ENCODE results near the gene CSMD2.

Gene CSMD2

DNA sequence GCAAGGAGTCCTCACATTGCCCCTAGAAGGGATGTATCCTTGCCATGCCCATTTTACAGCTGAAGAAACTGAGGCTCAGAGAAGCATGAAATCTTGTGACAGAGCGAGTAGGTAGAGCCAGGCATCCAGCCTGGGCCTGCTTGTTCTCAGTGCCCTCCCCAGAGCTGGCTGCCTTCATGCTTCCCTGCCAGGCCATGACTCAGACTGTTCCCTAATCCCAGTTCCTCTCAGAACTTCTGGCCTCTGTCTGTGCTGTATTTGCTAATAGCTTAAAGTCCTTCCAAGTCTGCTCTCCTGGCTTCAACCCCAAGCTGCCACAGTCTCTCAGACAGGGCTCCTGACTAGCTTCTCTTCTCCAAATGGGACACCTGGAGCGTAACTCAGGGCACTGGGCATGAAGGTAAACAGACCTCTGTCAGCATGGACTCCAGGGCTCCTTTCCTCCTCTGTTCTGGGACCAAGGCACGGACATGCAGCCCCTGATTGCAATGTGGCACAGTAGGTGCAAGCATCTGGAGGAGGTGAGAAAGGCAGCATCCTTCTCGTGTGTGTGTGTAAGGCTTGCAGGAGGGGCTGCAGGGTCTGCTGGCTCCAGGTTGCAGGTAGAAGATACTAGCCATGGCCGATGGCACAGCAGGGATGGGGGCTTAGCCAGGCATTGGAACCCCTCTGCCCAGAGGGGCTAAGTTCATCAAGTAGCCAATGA, 178.5 kb downstream of the CSMD2 start:
- Histone ChIP-seq H3K27me3 (ENCODE audit: insufficient read depth, insufficient read length) (no peaks in the 10 kb centered on the region), H3K36me3 (ENCODE audit: insufficient read depth, insufficient read length, low read length) (no peaks in the 10 kb centered on the region), H3K9ac (ENCODE audit: insufficient read length, low read depth) (no peak overlapping the region), H3K4me3 (ENCODE audit: insufficient read length, low read depth) (no peak overlapping the region), H3K4me1 (ENCODE audit: insufficient read depth, insufficient read length) (peaks cover 20% of the 10 kb centered on the region), H3K9me3 (ENCODE audit: insufficient read depth, low read length) (no peaks in the 10 kb centered on the region)
- TF ChIP-seq ZNF274 (IDR thresholded peaks at IDR 0.05; ENCODE audit: low read depth, low read length) (no peak), SUZ12 (IDR thresholded peaks at IDR 0.05; ENCODE audit: extremely low read depth, insufficient read depth, insufficient read length) (no peak), YY1 (IDR thresholded peaks at IDR 0.05; ENCODE audit: insufficient read depth, insufficient read length) (no peak)
- no peak for DNase-seq (ENCODE audit: low read depth, low spot score)

DNA sequence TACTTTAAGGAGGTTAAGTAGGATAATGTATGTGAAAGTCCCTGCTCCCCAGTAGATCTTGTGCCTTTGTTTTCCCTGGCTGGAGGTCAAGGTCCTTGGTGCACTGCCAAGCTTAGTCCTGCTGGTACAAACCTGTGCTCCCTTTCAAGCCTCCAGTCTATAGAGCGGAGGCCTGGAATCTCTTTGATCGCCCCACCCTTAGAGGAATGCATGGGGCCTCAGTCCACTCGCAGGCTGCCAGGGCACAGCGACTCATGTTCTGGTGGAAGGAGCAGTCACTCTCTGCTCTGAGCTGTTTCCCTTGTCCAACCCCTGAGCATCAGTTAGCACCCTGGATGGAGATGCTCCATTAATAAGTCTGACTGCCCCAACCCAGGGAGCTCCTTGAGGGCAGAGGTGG, 179.4 kb downstream of the CSMD2 start:
- DNase-seq (ENCODE audit: low read depth, low spot score): no peak
- TF ChIP-seq YY1 (IDR thresholded peaks at IDR 0.05; ENCODE audit: insufficient read depth, insufficient read length) (no peak), SUZ12 (IDR thresholded peaks at IDR 0.05; ENCODE audit: extremely low read depth, insufficient read depth, insufficient read length) (no peak), ZNF274 (IDR thresholded peaks at IDR 0.05; ENCODE audit: low read depth, low read length) (no peak)
- H3K4me1 ChIP-seq (ENCODE audit: insufficient read depth, insufficient read length): peaks cover 20% of the 10 kb centered on the region
- H3K36me3 ChIP-seq (ENCODE audit: insufficient read depth, insufficient read length, low read length): no peaks in the 10 kb centered on the region
- no peak overlapping the region for H3K9ac ChIP-seq (ENCODE audit: insufficient read length, low read depth)
- no peaks in the 10 kb centered on the region for H3K9me3 ChIP-seq (ENCODE audit: insufficient read depth, low read length)
- H3K4me3 ChIP-seq (ENCODE audit: insufficient read length, low read depth): no peak overlapping the region
- no peaks in the 10 kb centered on the region for H3K27me3 ChIP-seq (ENCODE audit: insufficient read depth, insufficient read length)

DNA sequence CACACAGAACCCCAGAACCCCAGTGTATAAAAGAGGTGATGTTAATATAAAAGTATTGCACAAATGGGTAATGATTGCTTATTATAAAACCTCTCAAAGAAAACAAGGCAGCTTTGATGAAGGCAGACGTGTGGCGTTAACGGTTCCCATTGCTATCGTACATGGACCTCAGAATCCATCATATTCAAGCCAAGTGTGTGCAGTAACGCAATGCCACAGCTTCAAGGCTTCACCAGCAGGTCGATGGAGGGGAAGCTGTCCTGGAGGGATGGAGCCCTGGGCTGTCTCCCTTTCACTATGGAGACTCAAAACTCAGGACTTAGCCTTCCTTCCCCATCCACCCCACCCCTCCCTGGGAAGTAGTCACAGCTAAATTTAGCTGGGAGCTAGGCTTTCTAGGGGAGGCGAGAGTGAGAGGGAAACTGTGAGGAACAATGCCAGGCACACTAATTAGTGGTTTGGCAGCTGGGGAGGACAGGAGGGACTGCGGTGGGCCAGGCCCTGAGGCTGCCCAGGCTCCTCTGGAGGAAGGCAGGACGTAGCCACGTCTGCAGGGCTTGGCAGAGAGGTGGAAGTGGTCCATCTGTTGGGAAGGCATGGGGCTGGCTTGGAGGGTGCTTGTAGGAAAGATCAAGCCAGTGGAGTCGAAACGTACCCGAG, 180.0 kb downstream of the CSMD2 start:
- peaks cover 20% of the 10 kb centered on the region for H3K4me1 ChIP-seq (ENCODE audit: insufficient read depth, insufficient read length)
- H3K9me3 ChIP-seq (ENCODE audit: insufficient read depth, low read length): no peaks in the 10 kb centered on the region
- TF ChIP-seq ZNF274 (IDR thresholded peaks at IDR 0.05; ENCODE audit: low read depth, low read length): no peak
- no peak for TF ChIP-seq YY1 (IDR thresholded peaks at IDR 0.05; ENCODE audit: insufficient read depth, insufficient read length)
- no peak for TF ChIP-seq SUZ12 (IDR thresholded peaks at IDR 0.05; ENCODE audit: extremely low read depth, insufficient read depth, insufficient read length)
- no peak overlapping the region for H3K9ac ChIP-seq (ENCODE audit: insufficient read length, low read depth)
- H3K4me3 ChIP-seq (ENCODE audit: insufficient read length, low read depth): no peak overlapping the region
- no peaks in the 10 kb centered on the region for H3K27me3 ChIP-seq (ENCODE audit: insufficient read depth, insufficient read length)
- H3K36me3 ChIP-seq (ENCODE audit: insufficient read depth, insufficient read length, low read length): no peaks in the 10 kb centered on the region
- DNase-seq (ENCODE audit: low read depth, low spot score): no peak

DNA sequence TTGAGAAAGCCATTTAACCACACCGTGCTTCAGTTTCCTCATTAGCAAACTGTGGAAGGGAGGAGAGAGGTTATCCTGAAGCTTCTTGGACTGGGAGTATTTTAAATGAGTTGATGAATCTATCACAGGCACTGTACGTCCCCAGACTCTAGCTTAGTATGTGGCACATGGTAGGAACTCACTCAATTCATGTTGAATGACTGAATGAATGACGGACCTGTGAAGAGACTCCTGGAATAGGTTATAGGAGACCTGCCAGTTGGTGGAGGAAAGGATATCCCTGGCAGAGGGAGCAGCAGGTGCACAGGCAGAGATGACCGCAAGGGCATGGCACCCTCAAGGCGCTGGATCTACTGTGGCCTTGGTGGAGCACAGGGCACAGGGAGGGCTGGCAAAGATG, 182.6 kb downstream of the CSMD2 start:
- H3K9ac ChIP-seq (ENCODE audit: insufficient read length, low read depth): no peak overlapping the region
- H3K36me3 ChIP-seq (ENCODE audit: insufficient read depth, insufficient read length, low read length): no peaks in the 10 kb centered on the region
- DNase-seq (ENCODE audit: low read depth, low spot score): no peak
- TF ChIP-seq YY1 (IDR thresholded peaks at IDR 0.05; ENCODE audit: insufficient read depth, insufficient read length) (no peak), ZNF274 (IDR thresholded peaks at IDR 0.05; ENCODE audit: low read depth, low read length) (no peak), SUZ12 (IDR thresholded peaks at IDR 0.05; ENCODE audit: extremely low read depth, insufficient read depth, insufficient read length) (no peak)
- peaks cover 20% of the 10 kb centered on the region for H3K4me1 ChIP-seq (ENCODE audit: insufficient read depth, insufficient read length)
- no peaks in the 10 kb centered on the region for H3K27me3 ChIP-seq (ENCODE audit: insufficient read depth, insufficient read length)
- no peaks in the 10 kb centered on the region for H3K9me3 ChIP-seq (ENCODE audit: insufficient read depth, low read length)
- H3K4me3 ChIP-seq (ENCODE audit: insufficient read length, low read depth): no peak overlapping the region

DNA sequence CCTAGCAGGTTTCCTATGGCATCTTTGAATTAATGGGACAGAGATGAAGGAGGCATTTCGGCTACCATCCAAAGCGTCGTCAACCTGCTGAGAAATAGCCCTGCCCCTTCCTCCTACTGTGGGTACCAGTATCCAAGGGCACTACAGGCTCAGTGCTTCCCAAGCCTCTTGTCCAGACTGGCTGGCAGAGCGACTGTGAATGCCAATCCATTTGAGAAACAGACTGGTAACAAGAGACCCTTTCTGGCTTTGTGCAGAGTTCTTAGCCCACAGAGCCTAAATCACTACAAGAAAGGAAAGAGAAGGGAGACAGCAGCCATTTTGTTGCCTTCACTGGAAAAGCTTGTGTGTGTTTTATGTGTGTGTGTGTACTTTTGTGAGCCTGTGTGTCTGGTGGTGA, 185.7 kb downstream of the CSMD2 start:
- no peak for TF ChIP-seq SUZ12 (IDR thresholded peaks at IDR 0.05; ENCODE audit: extremely low read depth, insufficient read depth, insufficient read length)
- no peak for TF ChIP-seq ZNF274 (IDR thresholded peaks at IDR 0.05; ENCODE audit: low read depth, low read length)
- no peak for TF ChIP-seq YY1 (IDR thresholded peaks at IDR 0.05; ENCODE audit: insufficient read depth, insufficient read length)
- no peaks in the 10 kb centered on the region for H3K9me3 ChIP-seq (ENCODE audit: insufficient read depth, low read length)
- no peak for DNase-seq (ENCODE audit: low read depth, low spot score)
- H3K36me3 ChIP-seq (ENCODE audit: insufficient read depth, insufficient read length, low read length): no peaks in the 10 kb centered on the region
- no peaks in the 10 kb centered on the region for H3K27me3 ChIP-seq (ENCODE audit: insufficient read depth, insufficient read length)
- no peak overlapping the region for H3K9ac ChIP-seq (ENCODE audit: insufficient read length, low read depth)
- H3K4me3 ChIP-seq (ENCODE audit: insufficient read length, low read depth): no peak overlapping the region
- no peaks in the 10 kb centered on the region for H3K4me1 ChIP-seq (ENCODE audit: insufficient read depth, insufficient read length)

DNA sequence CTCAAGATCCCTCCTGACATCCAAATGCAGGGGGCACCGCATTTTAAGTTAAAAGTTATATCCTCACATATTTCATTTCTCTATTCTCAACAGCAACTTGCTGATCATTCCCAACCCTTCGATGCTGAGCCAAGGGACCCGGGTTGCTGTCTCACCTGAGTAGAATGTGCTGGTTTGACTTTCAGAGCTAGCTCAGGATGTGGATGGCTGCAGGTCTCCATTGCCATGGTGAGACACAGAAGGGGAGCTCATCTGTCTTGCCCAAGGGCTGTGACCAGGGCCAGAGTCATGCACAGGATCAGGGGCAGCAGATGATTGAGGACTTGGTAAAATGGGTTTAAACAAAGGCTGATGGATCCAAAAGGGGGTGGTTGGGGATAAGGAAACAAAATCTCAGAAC, 189.1 kb downstream of the CSMD2 start:
- no peak overlapping the region for H3K9ac ChIP-seq (ENCODE audit: insufficient read length, low read depth)
- TF ChIP-seq ZNF274 (IDR thresholded peaks at IDR 0.05; ENCODE audit: low read depth, low read length): no peak
- TF ChIP-seq YY1 (IDR thresholded peaks at IDR 0.05; ENCODE audit: insufficient read depth, insufficient read length): no peak
- TF ChIP-seq SUZ12 (IDR thresholded peaks at IDR 0.05; ENCODE audit: extremely low read depth, insufficient read depth, insufficient read length): no peak
- H3K4me3 ChIP-seq (ENCODE audit: insufficient read length, low read depth): no peak overlapping the region
- H3K27me3 ChIP-seq (ENCODE audit: insufficient read depth, insufficient read length): no peaks in the 10 kb centered on the region
- no peaks in the 10 kb centered on the region for H3K36me3 ChIP-seq (ENCODE audit: insufficient read depth, insufficient read length, low read length)
- peaks cover 10% of the 10 kb centered on the region for H3K4me1 ChIP-seq (ENCODE audit: insufficient read depth, insufficient read length)
- H3K9me3 ChIP-seq (ENCODE audit: insufficient read depth, low read length): no peaks in the 10 kb centered on the region
- no peak for DNase-seq (ENCODE audit: low read depth, low spot score)

DNA sequence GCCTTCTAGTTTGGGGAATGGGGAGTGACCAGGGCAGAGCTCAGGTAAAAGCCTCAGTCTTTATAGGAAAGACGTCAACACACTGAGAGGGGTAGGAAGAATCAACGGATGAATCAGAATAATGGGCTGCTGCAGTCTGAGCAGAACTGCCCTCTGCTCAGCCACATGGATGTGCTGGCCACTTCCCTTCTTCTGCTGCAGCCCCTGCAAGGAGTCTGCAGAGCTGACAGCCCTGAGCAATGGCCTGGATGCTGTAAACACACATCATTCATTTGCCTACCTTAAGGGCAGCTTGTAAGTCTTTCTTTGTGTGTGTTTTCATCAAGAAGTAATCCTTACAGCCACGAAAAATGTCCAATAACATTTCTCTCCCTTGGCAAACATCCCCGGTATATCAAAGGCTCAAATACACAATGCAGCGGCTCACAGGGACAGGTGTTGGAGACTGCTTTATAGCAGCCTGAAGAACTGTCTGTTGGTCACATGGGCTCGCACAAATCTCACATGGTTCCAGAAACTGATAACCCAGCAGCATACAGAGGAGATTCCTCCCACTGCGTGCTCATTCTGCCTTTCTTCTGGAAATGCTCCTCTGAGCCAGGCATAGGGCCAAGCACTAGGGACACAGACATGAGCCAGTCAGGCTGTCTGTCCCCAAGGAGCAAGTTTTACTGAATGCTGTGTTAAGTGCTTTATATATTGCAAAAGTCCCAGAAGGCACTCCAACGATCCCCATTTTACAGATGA, 191.1 kb downstream of the CSMD2 start:
- H3K9ac ChIP-seq (ENCODE audit: insufficient read length, low read depth): no peak overlapping the region
- H3K36me3 ChIP-seq (ENCODE audit: insufficient read depth, insufficient read length, low read length): no peaks in the 10 kb centered on the region
- no peak overlapping the region for H3K4me3 ChIP-seq (ENCODE audit: insufficient read length, low read depth)
- no peak for DNase-seq (ENCODE audit: low read depth, low spot score)
- TF ChIP-seq YY1 (IDR thresholded peaks at IDR 0.05; ENCODE audit: insufficient read depth, insufficient read length) (no peak), ZNF274 (IDR thresholded peaks at IDR 0.05; ENCODE audit: low read depth, low read length) (no peak), SUZ12 (IDR thresholded peaks at IDR 0.05; ENCODE audit: extremely low read depth, insufficient read depth, insufficient read length) (no peak)
- H3K9me3 ChIP-seq (ENCODE audit: insufficient read depth, low read length): no peaks in the 10 kb centered on the region
- peaks cover 18% of the 10 kb centered on the region for H3K4me1 ChIP-seq (ENCODE audit: insufficient read depth, insufficient read length)
- H3K27me3 ChIP-seq (ENCODE audit: insufficient read depth, insufficient read length): no peaks in the 10 kb centered on the region

Measured in NT2/D1 (cell line).